H1 (cell line): ENCODE results near the gene TSSK6. TPM values are rescaled to one million over a fixed set of nuclear protein-coding genes. Genes with fewer than 3 reads are reported as not detected.

Experiments
- CTCF ChIA-PET: fragments of 300-600 bp; sonication (Branson Sonifier 250); formaldehyde crosslinking; loops from one replicate; lab custom pipeline; 2021; ENCODE audit not compliant: partially characterized antibody; lab: Charles Lee
- POLR2A ChIA-PET: fragments of 300-600 bp; sonication (Branson Sonifier 250); formaldehyde crosslinking; loops from one replicate; lab custom pipeline; 2021; ENCODE audit warnings: inconsistent platforms; ENCODE audit not compliant: partially characterized antibody; lab: Charles Lee
- DNase-seq, 2 experiments: peaks; one replicate each; pipeline versions ENCODE4 v3.0.0 to v3.0.0-alpha.2; 2010 to 2022; ENCODE audit warnings: low spot score in 2 of 2, low read depth in 1 of 2, mixed read lengths in 1 of 2
- FAIRE-seq: peaks from 2 replicates; lab custom pipeline; 2011; peaks lifted over from hg19 to GRCh38; lab: Jason Lieb, UNC
- H2AFZ ChIP-seq: 2 replicates; pipeline ENCODE4 v1.8.1; 2012; ENCODE audit warnings: low read length, inconsistent platforms
- H2AK5ac ChIP-seq: 2 replicates; pipeline ENCODE4 v1.6.1; 2013; ENCODE audit warnings: low read depth, low read length
- H2BK120ac ChIP-seq: replicated peaks from 2 replicates; pipeline ENCODE3; 2013; ENCODE audit warnings: low read depth, low read length, inconsistent platforms
- H2BK12ac ChIP-seq: 2 replicates; pipeline ENCODE4 v1.6.1; 2013; ENCODE audit warnings: low read depth, low read length
- H2BK15ac ChIP-seq: 2 replicates; pipeline ENCODE4 v1.6.1; 2013; ENCODE audit warnings: low read length
- H2BK20ac ChIP-seq: 2 replicates; pipeline ENCODE4 v1.6.1; 2013; ENCODE audit warnings: low read length
- H2BK5ac ChIP-seq: 2 replicates; pipeline ENCODE4 v1.6.1; 2013; ENCODE audit warnings: low read depth, low read length
- H3K14ac ChIP-seq: 2 replicates; pipeline ENCODE4 v1.6.1; 2013; ENCODE audit warnings: inconsistent platforms; ENCODE audit not compliant: insufficient read length
- H3K18ac ChIP-seq: 2 replicates; pipeline ENCODE4 v1.6.1; 2013; ENCODE audit warnings: low read length; ENCODE audit errors: extremely low read depth
- H3K23ac ChIP-seq: 2 replicates; pipeline ENCODE4 v1.6.1; 2013; ENCODE audit warnings: inconsistent platforms; ENCODE audit not compliant: insufficient read length
- H3K23me2 ChIP-seq: 2 replicates; pipeline ENCODE4 v1.6.1; 2013; ENCODE audit warnings: low read depth, low read length
- H3K27ac ChIP-seq: 2 replicates; pipeline ENCODE4 v1.6.1; 2011; ENCODE audit warnings: low read depth, low read length, inconsistent platforms
- H3K27me3 ChIP-seq, 4 experiments: replicated peaks in 1 of 4; 1 replicate in 1 of 4; 2 replicates in 3 of 4; pipeline versions ENCODE4 v1.6.1 to v1.8.1; 2011 to 2013; ENCODE audit warnings: low read length in 3 of 4, mild to moderate bottlenecking in 3 of 4, inconsistent platforms in 2 of 4, mixed read lengths in 2 of 4, moderate library complexity in 1 of 4; ENCODE audit not compliant: control insufficient read depth in 3 of 4, insufficient read depth in 3 of 4; ENCODE audit errors: extremely low read depth in 1 of 4
- H3K36me3 ChIP-seq, 4 experiments: 2 replicates each; pipeline versions ENCODE4 v1.6.1 to v1.8.1; 2011 to 2013; ENCODE audit warnings: mild to moderate bottlenecking in 4 of 4, low read length in 3 of 4, moderate library complexity in 2 of 4, control low read depth in 1 of 4, inconsistent platforms in 1 of 4; ENCODE audit not compliant: insufficient read depth in 4 of 4, control insufficient read depth in 2 of 4
- H3K4ac ChIP-seq: replicated peaks from 2 replicates; pipeline ENCODE3; 2013; ENCODE audit warnings: low read length, low read depth, mixed read lengths, inconsistent platforms; ENCODE audit not compliant: insufficient read length
- H3K4me1 ChIP-seq, 4 experiments: replicated peaks in 1 of 4; 1 replicate in 1 of 4; 2 replicates in 3 of 4; pipeline versions ENCODE4 v1.6.1 to v1.8.1; 2011 to 2013; ENCODE audit warnings: low read length in 3 of 4, inconsistent platforms in 2 of 4, mixed read lengths in 1 of 4; ENCODE audit not compliant: insufficient read depth in 4 of 4, control insufficient read depth in 3 of 4
- H3K4me2 ChIP-seq, 2 experiments: 2 replicates each; pipeline versions ENCODE4 v1.6.1 to v1.8.1; 2011 to 2013; ENCODE audit warnings: low read depth in 2 of 2, low read length in 2 of 2, control low read depth in 1 of 2, inconsistent platforms in 1 of 2, mild to moderate bottlenecking in 1 of 2; ENCODE audit not compliant: insufficient read depth in 1 of 2
- H3K4me3 ChIP-seq, 4 experiments: fragments of 200-600, 300-600 bp in 1 of 4; sonication (generic), shearing (Covaris generic), sonication (Bioruptor Twin) in 1 of 4; 2 replicates each; pipeline versions ENCODE4 v1.5.1 to v1.8.1; 2011 to 2016; ENCODE audit warnings: low read length in 4 of 4, low read depth in 3 of 4, control low read depth in 2 of 4, inconsistent platforms in 2 of 4, mild to moderate bottlenecking in 2 of 4, mixed read lengths in 1 of 4, moderate library complexity in 1 of 4; ENCODE audit not compliant: insufficient read depth in 2 of 4; ENCODE audit errors: extremely low read depth in 1 of 4
- H3K56ac ChIP-seq: replicated peaks from 2 replicates; pipeline ENCODE3; 2013; ENCODE audit warnings: low read depth, mild to moderate bottlenecking, mixed read lengths, low read length, inconsistent platforms; ENCODE audit not compliant: insufficient read length
- H3K79me1 ChIP-seq: 2 replicates; pipeline ENCODE4 v1.6.1; 2013; ENCODE audit warnings: low read depth, low read length, control low read depth
- H3K79me2 ChIP-seq, 2 experiments: 2 replicates each; pipeline versions ENCODE4 v1.6.1 to v1.8.1; 2012 to 2013; ENCODE audit warnings: low read length in 2 of 2, mild to moderate bottlenecking in 2 of 2, inconsistent platforms in 1 of 2; ENCODE audit not compliant: insufficient read depth in 2 of 2, control insufficient read depth in 1 of 2
- H3K9ac ChIP-seq, 4 experiments: replicated peaks in 1 of 4; 1 replicate in 1 of 4; 2 replicates in 3 of 4; pipeline versions ENCODE4 v1.6.1 to v1.8.1; 2011 to 2013; ENCODE audit warnings: low read depth in 3 of 4, low read length in 3 of 4, control low read depth in 2 of 4, mild to moderate bottlenecking in 2 of 4, moderate library complexity in 2 of 4, inconsistent platforms in 1 of 4; ENCODE audit errors: extremely low read depth in 1 of 4
- H3K9me3 ChIP-seq, 2 experiments: 2 replicates each; pipeline versions ENCODE4 v1.6.1 to v1.8.1; 2012 to 2013; ENCODE audit warnings: mild to moderate bottlenecking in 2 of 2, moderate library complexity in 2 of 2, control low read depth in 1 of 2, inconsistent platforms in 1 of 2, low read depth in 1 of 2, low read length in 1 of 2, mixed read lengths in 1 of 2; ENCODE audit not compliant: insufficient read depth in 2 of 2
- H4K20me1 ChIP-seq, 2 experiments: replicated peaks in 1 of 2; 2 replicates each; pipeline versions ENCODE3 to v1.8.1; 2011 to 2013; ENCODE audit warnings: inconsistent platforms in 2 of 2, low read length in 2 of 2, mild to moderate bottlenecking in 1 of 2; ENCODE audit not compliant: insufficient read depth in 2 of 2, control insufficient read depth in 1 of 2
- H4K5ac ChIP-seq: 2 replicates; pipeline ENCODE4 v1.6.1; 2013; ENCODE audit warnings: low read length, low read depth, mixed read lengths, inconsistent platforms; ENCODE audit not compliant: insufficient read length
- H4K8ac ChIP-seq: 2 replicates; pipeline ENCODE4 v1.8.0; 2013; ENCODE audit warnings: mild to moderate bottlenecking, moderate library complexity, low read length, inconsistent platforms; ENCODE audit not compliant: insufficient read depth; ENCODE audit errors: extremely low read depth
- H4K91ac ChIP-seq: replicated peaks from 2 replicates; pipeline ENCODE3; 2013; ENCODE audit warnings: low read length, mixed read lengths, inconsistent platforms; ENCODE audit not compliant: insufficient read length
- GTF2F1 ChIP-seq: IDR thresholded peaks from 2 replicates; pipeline ENCODE4 v1.6.1; 2012; ENCODE audit warnings: low read depth, low read length, improper control_type of control experiment, borderline replicate concordance
- SIN3A ChIP-seq, 2 experiments: IDR thresholded peaks in 1 of 2; conservative IDR thresholded peaks in 1 of 2; 2 replicates each; pipeline ENCODE4 v1.6.1; 2011 to 2012; ENCODE audit warnings: low read length in 2 of 2, improper control_type of control experiment in 1 of 2, low read depth in 1 of 2, mild to moderate bottlenecking in 1 of 2
- WGBS, 2 experiments: shearing (Covaris generic) in 1 of 2; methylation state at CpG; one replicate each; pipeline versions ENCODE4 v1.1.6 to v1.1.7; 2013 to 2015; ENCODE audit warnings: low lambda C conversion rate in 2 of 2, mixed read lengths in 2 of 2, inconsistent platforms in 1 of 2, low coverage in 1 of 2, missing lambda C conversion rate in 1 of 2; ENCODE audit not compliant: insufficient replicate concordance in 2 of 2, insufficient coverage in 1 of 2, insufficient read length in 1 of 2; ENCODE audit errors: extremely low coverage in 1 of 2, missing lambda C conversion rate in 1 of 2; 5-methylcytosine and 5-hydroxymethylcytosine counted together
- polyA plus RNA-seq, 7 experiments: library from polyadenylated mRNA; depleted of rRNA in 3 of 7; stranded (reverse) in 5 of 7; unstranded in 2 of 7; fragments of >200 nt in 5 of 7; fragments of 200-250 nt in 2 of 7; gene quantifications; 1 replicate in 5 of 7; 2 replicates in 1 of 7; 4 replicates in 1 of 7; pipeline versions ENCODE4 v1.2.1 to v1.2.3, GENCODE V29; 2011 to 2013; ENCODE audit warnings: missing spikeins in 2 of 7, mixed read lengths in 2 of 7
- total RNA-seq: library from RNA; stranded (reverse); fragmentation: NEBNext Ultra II Directional; extraction: Animal tissue kit (Norgen Biotek cat#: 25700); gene quantifications from 2 replicates; pipeline ENCODE4 v1.2.1, GENCODE V29; 2021

TSSK6 gene
- total and polyA plus RNA-seq, 2 of the 8 experiments (the other 6 are each of a cell fraction or from before 2014, with no cell fraction given), result 3.6 to 7.8 TPM

- H4K20me1 ChIP-seq, result peaks cover 9 to 31% of the 10 kb centered on the region in 2 experiments
- TF ChIP-seq SIN3A (conservative IDR thresholded peaks at IDR 0.05 in 1 of 2, IDR thresholded peaks at IDR 0.05 in 1 of 2; ENCODE audit: low read depth in 1 of 2, low read length in 2 of 2), result 0 out of 4 replicates have a peak, but pooled peaks of 1 of the 2 experiments have one; percentile 10
- no peak for TF ChIP-seq GTF2F1
- TF ChIP-seq, all 59 proteins: peak for 1
- no peaks in the 10 kb centered on the region for H3K9me3 ChIP-seq
These were observed 14.6 kb upstream of the TSSK6 start for GRCh38 chr19:19529783-19530422.

More at GRCh38 chr19:19529783-19530422, 14.6 kb upstream of the TSSK6 start:
- H4K8ac ChIP-seq, result no peak overlapping the region
- H2BK20ac ChIP-seq, result no peak overlapping the region
- no peak overlapping the region for H2AFZ ChIP-seq
- CTCF ChIA-PET, result interaction anchor here (0.6 to 6.7 kb wide), 15 partner anchors 8 to 1021 kb away, joined by 3 to 181 read pairs (median 4); partner anchors contain the start of genes GMIP and TSSK6
- no peak overlapping the region for H3K18ac ChIP-seq
- FAIRE-seq (no peak), DNase-seq (no peak)
- H3K4me2 ChIP-seq, result no peak overlapping the region
- H2AK5ac ChIP-seq, result no peak overlapping the region
- peaks cover 0 to 24% (median 10%) of the 10 kb centered on the region in 4 experiments; a peak in 6 of 8 replicates for H3K36me3 ChIP-seq
- H2BK5ac ChIP-seq, result no peak overlapping the region
- WGBS, 2 experiments, result 89% methylated on average over 9 of the region's 11 CpGs; no CpG with 5 or more reads in 1 of the 2 experiments
- no peak overlapping the region for H2BK120ac ChIP-seq
- no peaks in the 10 kb centered on the region; a peak in 1 of 7 replicates for H3K27me3 ChIP-seq
- no peak overlapping the region for H3K27ac ChIP-seq
- no peak overlapping the region for H3K56ac ChIP-seq
- H3K79me2 ChIP-seq, result no peaks in the 10 kb centered on the region
- H3K14ac ChIP-seq, result no peak overlapping the region
- no peak overlapping the region for H4K91ac ChIP-seq
- H3K4me3 ChIP-seq, result no peak overlapping the region
- no peak overlapping the region for H2BK15ac ChIP-seq
- no peaks in the 10 kb centered on the region for H3K23me2 ChIP-seq
- POLR2A ChIA-PET, result interaction anchor here (0.6 to 3.5 kb wide), 17 partner anchors 8 to 197 kb away, joined by 3 to 34 read pairs (median 3); partner anchors contain the start of genes GATAD2A, GMIP, LPAR2 and NDUFA13
- no peak overlapping the region for H3K4ac ChIP-seq
- H3K79me1 ChIP-seq, result peaks cover 8% of the 10 kb centered on the region
- H3K9ac ChIP-seq, result no peak overlapping the region
- no peak overlapping the region for H4K5ac ChIP-seq
- no peak overlapping the region for H2BK12ac ChIP-seq
- H3K23ac ChIP-seq, result no peak overlapping the region
- peaks cover 0 to 3% (median 3%) of the 10 kb centered on the region in 4 experiments; a peak in 3 of 7 replicates for H3K4me1 ChIP-seq
